H9 (cell line): ENCODE results near the gene LRRK1. TPM values are rescaled to one million over a fixed set of nuclear protein-coding genes. Genes with fewer than 3 reads are reported as not detected.

Experiments
- DNase-seq: peaks from one replicate; pipeline ENCODE4 v3.0.0-alpha.2; 2017
- H2AFZ ChIP-seq: one replicate; pipeline ENCODE4 v1.6.1; 2013; ENCODE audit warnings: mild to moderate bottlenecking, low read length, control low read depth, moderate library complexity
- H2AK5ac ChIP-seq: 2 replicates; pipeline ENCODE4 v1.6.1; 2013; ENCODE audit warnings: low read length, control low read depth, mixed read lengths; ENCODE audit not compliant: insufficient read length
- H2BK120ac ChIP-seq: one replicate; pipeline ENCODE4 v1.6.1; 2013; ENCODE audit warnings: low read depth, mild to moderate bottlenecking, low read length, control low read depth, inconsistent platforms; ENCODE audit not compliant: poor library complexity, severe bottlenecking
- H2BK12ac ChIP-seq: 2 replicates; pipeline ENCODE4 v1.6.1; 2013; ENCODE audit warnings: low read length, control low read depth, mixed read lengths, low read depth; ENCODE audit not compliant: insufficient read length
- H2BK15ac ChIP-seq: 2 replicates; pipeline ENCODE4 v1.6.1; 2013; ENCODE audit warnings: low read depth, low read length, control low read depth
- H2BK20ac ChIP-seq: one replicate; pipeline ENCODE4 v1.6.1; 2013; ENCODE audit warnings: low read depth, mild to moderate bottlenecking, low read length, control low read depth, inconsistent platforms; ENCODE audit not compliant: poor library complexity, severe bottlenecking
- H2BK5ac ChIP-seq: 2 replicates; pipeline ENCODE4 v1.6.1; 2013; ENCODE audit warnings: low read length, control low read depth, mixed read lengths; ENCODE audit not compliant: insufficient read length
- H3K14ac ChIP-seq: 2 replicates; pipeline ENCODE4 v1.6.1; 2013; ENCODE audit warnings: low read length, control low read depth; ENCODE audit not compliant: insufficient read depth
- H3K18ac ChIP-seq: 2 replicates; pipeline ENCODE4 v1.6.1; 2013; ENCODE audit warnings: low read depth, mild to moderate bottlenecking, mixed read lengths, low read length, control low read depth; ENCODE audit not compliant: insufficient read length
- H3K23ac ChIP-seq: 2 replicates; pipeline ENCODE4 v1.6.1; 2013; ENCODE audit warnings: low read length, control low read depth, mixed read lengths, low read depth; ENCODE audit not compliant: insufficient read length
- H3K23me2 ChIP-seq: 2 replicates; pipeline ENCODE4 v1.6.1; 2013; ENCODE audit warnings: low read depth, mild to moderate bottlenecking, mixed read lengths, low read length, control low read depth; ENCODE audit not compliant: insufficient read length, poor library complexity, severe bottlenecking
- H3K27ac ChIP-seq: 2 replicates; pipeline ENCODE4 v1.5.1; 2013; ENCODE audit warnings: low read length, control low read depth, mixed read lengths, low read depth; ENCODE audit not compliant: insufficient read length
- H3K27me3 ChIP-seq: 2 replicates; pipeline ENCODE4 v1.6.1; 2013; ENCODE audit warnings: low read length, control low read depth, inconsistent platforms; ENCODE audit not compliant: insufficient read depth
- H3K4ac ChIP-seq: 2 replicates; pipeline ENCODE4 v1.6.1; 2013; ENCODE audit warnings: low read depth, mild to moderate bottlenecking, control low read depth, inconsistent platforms, low read length, moderate library complexity
- H3K4me1 ChIP-seq: 2 replicates; pipeline ENCODE4 v1.6.1; 2013; ENCODE audit warnings: low read length, control low read depth, inconsistent platforms; ENCODE audit not compliant: insufficient read depth
- H3K4me2 ChIP-seq: 2 replicates; pipeline ENCODE4 v1.6.1; 2013; ENCODE audit warnings: low read length, control low read depth, mixed read lengths; ENCODE audit not compliant: insufficient read length, insufficient read depth
- H3K56ac ChIP-seq: 2 replicates; pipeline ENCODE4 v1.6.1; 2013; ENCODE audit warnings: low read depth, mild to moderate bottlenecking, mixed read lengths, low read length, control low read depth; ENCODE audit not compliant: insufficient read length
- H3K79me1 ChIP-seq: 2 replicates; pipeline ENCODE4 v1.6.1; 2013; ENCODE audit warnings: low read depth, mild to moderate bottlenecking, moderate library complexity, low read length, control low read depth, inconsistent platforms; ENCODE audit not compliant: insufficient read depth, poor library complexity, severe bottlenecking
- H3K79me2 ChIP-seq: 2 replicates; pipeline ENCODE4 v1.6.1; 2013; ENCODE audit warnings: low read length, control low read depth, inconsistent platforms; ENCODE audit not compliant: insufficient read depth
- H3K9ac ChIP-seq: 2 replicates; pipeline ENCODE4 v1.6.1; 2013; ENCODE audit warnings: low read length, control low read depth, mixed read lengths; ENCODE audit not compliant: insufficient read length; ENCODE audit errors: extremely low read depth
- H3K9me3 ChIP-seq: one replicate; pipeline ENCODE4 v1.6.1; 2013; ENCODE audit warnings: low read depth, low read length, inconsistent platforms; ENCODE audit not compliant: control insufficient read depth
- H3T11ph ChIP-seq: one replicate; pipeline ENCODE4 v1.6.1; 2013; ENCODE audit warnings: mild to moderate bottlenecking, low read length, control low read depth, inconsistent platforms
- H4K20me1 ChIP-seq: one replicate; pipeline ENCODE4 v1.6.1; 2013; ENCODE audit not compliant: control insufficient read depth, insufficient read length, insufficient read depth
- H4K5ac ChIP-seq: 2 replicates; pipeline ENCODE4 v1.6.1; 2013; ENCODE audit warnings: low read depth, mild to moderate bottlenecking, mixed read lengths, low read length, control low read depth; ENCODE audit not compliant: insufficient read length
- H4K8ac ChIP-seq: replicated peaks from 2 replicates; pipeline ENCODE4 v1.6.1; 2013; ENCODE audit warnings: low read length, control low read depth, mixed read lengths, low read depth; ENCODE audit not compliant: insufficient read length
- H4K91ac ChIP-seq: 2 replicates; pipeline ENCODE4 v1.6.1; 2013; ENCODE audit warnings: low read depth, mild to moderate bottlenecking, moderate library complexity, mixed read lengths, low read length, control low read depth; ENCODE audit not compliant: insufficient read length
- H3K27ac Mint-ChIP-seq, 3 experiments: 2 replicates in 2 of 3; 3 replicates in 1 of 3; pipeline ENCODE4 v1.8.0; 2020 to 2021; ENCODE audit warnings: mixed read lengths in 3 of 3, mild to moderate bottlenecking in 1 of 3, moderate library complexity in 1 of 3
- H3K27me3 Mint-ChIP-seq: 2 replicates; pipeline ENCODE4 v1.8.0; 2021; ENCODE audit warnings: low read depth, mild to moderate bottlenecking, moderate library complexity, mixed read lengths
- H3K36me3 Mint-ChIP-seq, 3 experiments: 2 replicates in 2 of 3; 3 replicates in 1 of 3; pipeline ENCODE4 v1.8.0; 2020 to 2021; ENCODE audit warnings: low read depth in 3 of 3, mixed read lengths in 3 of 3; ENCODE audit not compliant: insufficient read depth in 1 of 3
- H3K4me1 Mint-ChIP-seq, 2 experiments: 2 replicates each; pipeline ENCODE4 v1.8.0; 2020; ENCODE audit warnings: mixed read lengths in 2 of 2
- H3K4me3 Mint-ChIP-seq, 2 experiments: 2 replicates in 1 of 2; 3 replicates in 1 of 2; pipeline ENCODE4 v1.8.0; 2020 to 2021; ENCODE audit warnings: mild to moderate bottlenecking in 2 of 2, mixed read lengths in 2 of 2, moderate library complexity in 1 of 2
- H3K9me3 Mint-ChIP-seq, 2 experiments: 2 replicates in 1 of 2; 3 replicates in 1 of 2; pipeline ENCODE4 v1.8.0; 2020; ENCODE audit warnings: mild to moderate bottlenecking in 2 of 2, mixed read lengths in 2 of 2, moderate library complexity in 1 of 2
- CTCF ChIP-seq: fragments of 200-600 bp; sonication (generic); conservative IDR thresholded peaks from 3 replicates; pipeline ENCODE4 v1.8.0; 2021; ENCODE audit warnings: antibody characterized with exemption, mild to moderate bottlenecking
- WGBS: extraction: QIAGEN DNeasy Blood & Tissue Kit; methylation state at CpG from one replicate; pipeline ENCODE4 v1.1.7; 2013; ENCODE audit warnings: missing lambda C conversion rate, low lambda C conversion rate, mixed read lengths; ENCODE audit not compliant: insufficient read length; ENCODE audit errors: extremely low coverage; 5-methylcytosine and 5-hydroxymethylcytosine counted together
- total RNA-seq: library from RNA; stranded (reverse); gene quantifications from 2 replicates; pipeline ENCODE4 v1.2.1, GENCODE V29; 2021

Gene LRRK1
- total RNA-seq, 1 experiment from 2014 or later, result 4.0 TPM

GRCh38 chr15:100898152-100898490 lies 21.0 kb upstream of the LRRK1 start:
- no peak overlapping the region for H3T11ph ChIP-seq
- no peak overlapping the region for H3K9ac ChIP-seq
- no CpG with 5 or more reads among the region's 9 CpGs for WGBS
- no peaks in the 10 kb centered on the region for H3K79me2 ChIP-seq
- H2BK5ac ChIP-seq, result no peak overlapping the region
- H2BK20ac ChIP-seq, result no peak overlapping the region
- H3K23me2 ChIP-seq, result no peaks in the 10 kb centered on the region
- no peaks in the 10 kb centered on the region for H3K4me1 ChIP-seq
- no peak overlapping the region for H2AFZ ChIP-seq
- peaks cover 0 to 20% (median 0%) of the 10 kb centered on the region in 3 experiments; a peak in 2 of 7 replicates for H3K36me3 Mint-ChIP-seq
- H3K56ac ChIP-seq, result no peak overlapping the region
- H2BK120ac ChIP-seq, result no peak overlapping the region
- H3K23ac ChIP-seq, result no peak overlapping the region
- no peaks in the 10 kb centered on the region for H3K79me1 ChIP-seq
- H2BK15ac ChIP-seq, result no peak overlapping the region
- H3K27me3 Mint-ChIP-seq, result no peaks in the 10 kb centered on the region; the same call in 1 of the 2 replicates
- peaks cover 7 to 17% of the 10 kb centered on the region in 2 experiments for H3K4me1 Mint-ChIP-seq
- H3K4me3 Mint-ChIP-seq, result no peak overlapping the region
- no peak overlapping the region for H3K4me2 ChIP-seq
- H3K9me3 Mint-ChIP-seq, result no peaks in the 10 kb centered on the region
- no peak overlapping the region for H4K5ac ChIP-seq
- no peak overlapping the region for H3K14ac ChIP-seq
- H4K8ac ChIP-seq, result no peak overlapping the region
- H3K27ac Mint-ChIP-seq, result peak overlapping the region in 1 of 3 experiments; percentile 23; a peak in 1 of 7 replicates
- H3K18ac ChIP-seq, result no peak overlapping the region
- H4K20me1 ChIP-seq, result no peaks in the 10 kb centered on the region
- H3K9me3 ChIP-seq, result no peaks in the 10 kb centered on the region
- no peak for DNase-seq
- no peak overlapping the region for H3K27ac ChIP-seq
- no peak overlapping the region for H2AK5ac ChIP-seq
- no peak overlapping the region for H2BK12ac ChIP-seq
- no peak for TF ChIP-seq CTCF
- H4K91ac ChIP-seq, result no peak overlapping the region
- H3K27me3 ChIP-seq, result no peaks in the 10 kb centered on the region
- H3K4ac ChIP-seq, result no peak overlapping the region
